Measurements from ENCODE around the gene PDE10A.
"Not testable (repeated sequence)": the region's sequence is repeated elsewhere in the genome, so short reads cannot be mapped to it uniquely, and the experiment has no call there.

The PDE10A gene

GRCh38 chr6:165602291-165602690 is 60.8 kb downstream of the PDE10A start:
- TF ChIP-seq POLR2AphosphoS5 (IDR thresholded peaks at IDR 0.05; ENCODE audit: borderline replicate concordance, low read depth, low read length) (no peak), FOXP2 (optimal IDR thresholded peaks at IDR 0.05; ENCODE audit: control extremely low read depth, extremely low read length, insufficient read depth) (no peak), EZH2 (IDR thresholded peaks at IDR 0.05) (no peak)
- Histone ChIP-seq H3K27ac (no peak overlapping the region), H3K36me3 (ENCODE audit: insufficient read depth, low read length) (no peaks in the 10 kb centered on the region), H3K4me3 (no peak overlapping the region), H3K9ac (ENCODE audit: insufficient read length) (no peak overlapping the region), H3K9me3 (ENCODE audit: low read depth, low read length) (no peaks in the 10 kb centered on the region)
- DNase-seq (ENCODE audit: low read depth, low spot score), result no peak

- no peak for TF ChIP-seq FOXP2 (optimal IDR thresholded peaks at IDR 0.05; ENCODE audit: control extremely low read depth, extremely low read length, insufficient read depth)
- no peak for TF ChIP-seq EZH2 (IDR thresholded peaks at IDR 0.05)
- TF ChIP-seq POLR2AphosphoS5 (IDR thresholded peaks at IDR 0.05; ENCODE audit: borderline replicate concordance, low read depth, low read length), result no peak
- DNase-seq (ENCODE audit: low read depth, low spot score), result no peak
- Histone ChIP-seq H3K9me3 (ENCODE audit: low read depth, low read length) (no peaks in the 10 kb centered on the region), H3K4me3 (no peak overlapping the region), H3K9ac (ENCODE audit: insufficient read length) (no peak overlapping the region), H3K36me3 (ENCODE audit: insufficient read depth, low read length) (no peaks in the 10 kb centered on the region), H3K27ac (no peak overlapping the region)
Measured at GRCh38 chr6:165600606-165601005, 62.4 kb downstream of the PDE10A start.

GRCh38 chr6:165599596-165600487 is 63.2 kb downstream of the PDE10A start:
- no peak for DNase-seq (ENCODE audit: low read depth, low spot score)
- TF ChIP-seq FOXP2 (optimal IDR thresholded peaks at IDR 0.05; ENCODE audit: control extremely low read depth, extremely low read length, insufficient read depth) (no peak), POLR2AphosphoS5 (IDR thresholded peaks at IDR 0.05; ENCODE audit: borderline replicate concordance, low read depth, low read length) (no peak), EZH2 (IDR thresholded peaks at IDR 0.05) (no peak)
- Histone ChIP-seq H3K9ac (ENCODE audit: insufficient read length) (no peak overlapping the region), H3K36me3 (ENCODE audit: insufficient read depth, low read length) (no peaks in the 10 kb centered on the region), H3K9me3 (ENCODE audit: low read depth, low read length) (no peaks in the 10 kb centered on the region), H3K4me3 (no peak overlapping the region), H3K27ac (no peak overlapping the region)

- H3K9me3 ChIP-seq (ENCODE audit: low read depth, low read length), result no peaks in the 10 kb centered on the region
- no peaks in the 10 kb centered on the region for H3K36me3 ChIP-seq (ENCODE audit: insufficient read depth, low read length)
- no peak overlapping the region for H3K4me3 ChIP-seq
- no peak overlapping the region for H3K27ac ChIP-seq
- TF ChIP-seq POLR2AphosphoS5 (IDR thresholded peaks at IDR 0.05; ENCODE audit: borderline replicate concordance, low read depth, low read length) (no peak), FOXP2 (optimal IDR thresholded peaks at IDR 0.05; ENCODE audit: control extremely low read depth, extremely low read length, insufficient read depth) (no peak), EZH2 (IDR thresholded peaks at IDR 0.05) (no peak)
- no peak overlapping the region for H3K9ac ChIP-seq (ENCODE audit: insufficient read length)
- no peak for DNase-seq (ENCODE audit: low read depth, low spot score)
Measured at GRCh38 chr6:165599121-165599520, 63.9 kb downstream of the PDE10A start.

GRCh38 chr6:165597821-165598220 is 65.2 kb downstream of the PDE10A start:
- DNase-seq (ENCODE audit: low read depth, low spot score), result no peak
- no peak for TF ChIP-seq POLR2AphosphoS5 (IDR thresholded peaks at IDR 0.05; ENCODE audit: borderline replicate concordance, low read depth, low read length)
- TF ChIP-seq EZH2 (IDR thresholded peaks at IDR 0.05), result no peak
- TF ChIP-seq FOXP2 (optimal IDR thresholded peaks at IDR 0.05; ENCODE audit: control extremely low read depth, extremely low read length, insufficient read depth), result no peak
- Histone ChIP-seq H3K36me3 (ENCODE audit: insufficient read depth, low read length) (no peaks in the 10 kb centered on the region), H3K4me3 (no peak overlapping the region), H3K27ac (no peak overlapping the region), H3K9ac (ENCODE audit: insufficient read length) (no peak overlapping the region), H3K9me3 (ENCODE audit: low read depth, low read length) (no peaks in the 10 kb centered on the region)

- H3K9ac ChIP-seq (ENCODE audit: insufficient read length), result no peak overlapping the region
- no peak overlapping the region for H3K4me3 ChIP-seq
- no peak overlapping the region for H3K27ac ChIP-seq
- H3K36me3 ChIP-seq (ENCODE audit: insufficient read depth, low read length), result no peaks in the 10 kb centered on the region
- TF ChIP-seq POLR2AphosphoS5 (IDR thresholded peaks at IDR 0.05; ENCODE audit: borderline replicate concordance, low read depth, low read length) (no peak), FOXP2 (optimal IDR thresholded peaks at IDR 0.05; ENCODE audit: control extremely low read depth, extremely low read length, insufficient read depth) (no peak), EZH2 (IDR thresholded peaks at IDR 0.05) (no peak)
- DNase-seq (ENCODE audit: low read depth, low spot score), result no peak
- no peaks in the 10 kb centered on the region for H3K9me3 ChIP-seq (ENCODE audit: low read depth, low read length)
Measured at GRCh38 chr6:165594584-165595333, 68.3 kb downstream of the PDE10A start.

- not testable (repeated sequence) for DNase-seq (ENCODE audit: low read depth, low spot score); H3K4me3 ChIP-seq; H3K36me3 ChIP-seq (ENCODE audit: insufficient read depth, low read length); H3K27ac ChIP-seq; H3K9ac ChIP-seq (ENCODE audit: insufficient read length); H3K9me3 ChIP-seq (ENCODE audit: low read depth, low read length)
Measured at GRCh38 chr6:165592947-165593346, 70.1 kb downstream of the PDE10A start.

GRCh38 chr6:165588515-165588914 is 74.5 kb downstream of the PDE10A start:
- DNase-seq (ENCODE audit: low read depth, low spot score), result no peak
- H3K36me3 ChIP-seq (ENCODE audit: insufficient read depth, low read length), result no peaks in the 10 kb centered on the region

More at GRCh38 chr6:165588515-165588914, 74.5 kb downstream of the PDE10A start:
- TF ChIP-seq POLR2AphosphoS5 (IDR thresholded peaks at IDR 0.05; ENCODE audit: borderline replicate concordance, low read depth, low read length), result no peak
- TF ChIP-seq EZH2 (IDR thresholded peaks at IDR 0.05), result no peak
- no peak for TF ChIP-seq FOXP2 (optimal IDR thresholded peaks at IDR 0.05; ENCODE audit: control extremely low read depth, extremely low read length, insufficient read depth)
- Histone ChIP-seq H3K9me3 (ENCODE audit: low read depth, low read length) (no peaks in the 10 kb centered on the region), H3K4me3 (no peak overlapping the region), H3K27ac (no peak overlapping the region), H3K9ac (ENCODE audit: insufficient read length) (no peak overlapping the region)

Data from SK-N-MC (cell line).